ENCODE results near the gene PGAM1. TPM values are rescaled to one million over a fixed set of nuclear protein-coding genes. Genes with fewer than 3 reads are reported as not detected.

Gene PGAM1
- total and polyA plus RNA-seq, 2 of the 13 experiments (the other 11 are each of a cell fraction or from before 2014, with no cell fraction given), result 354 to 483 TPM

DNA sequence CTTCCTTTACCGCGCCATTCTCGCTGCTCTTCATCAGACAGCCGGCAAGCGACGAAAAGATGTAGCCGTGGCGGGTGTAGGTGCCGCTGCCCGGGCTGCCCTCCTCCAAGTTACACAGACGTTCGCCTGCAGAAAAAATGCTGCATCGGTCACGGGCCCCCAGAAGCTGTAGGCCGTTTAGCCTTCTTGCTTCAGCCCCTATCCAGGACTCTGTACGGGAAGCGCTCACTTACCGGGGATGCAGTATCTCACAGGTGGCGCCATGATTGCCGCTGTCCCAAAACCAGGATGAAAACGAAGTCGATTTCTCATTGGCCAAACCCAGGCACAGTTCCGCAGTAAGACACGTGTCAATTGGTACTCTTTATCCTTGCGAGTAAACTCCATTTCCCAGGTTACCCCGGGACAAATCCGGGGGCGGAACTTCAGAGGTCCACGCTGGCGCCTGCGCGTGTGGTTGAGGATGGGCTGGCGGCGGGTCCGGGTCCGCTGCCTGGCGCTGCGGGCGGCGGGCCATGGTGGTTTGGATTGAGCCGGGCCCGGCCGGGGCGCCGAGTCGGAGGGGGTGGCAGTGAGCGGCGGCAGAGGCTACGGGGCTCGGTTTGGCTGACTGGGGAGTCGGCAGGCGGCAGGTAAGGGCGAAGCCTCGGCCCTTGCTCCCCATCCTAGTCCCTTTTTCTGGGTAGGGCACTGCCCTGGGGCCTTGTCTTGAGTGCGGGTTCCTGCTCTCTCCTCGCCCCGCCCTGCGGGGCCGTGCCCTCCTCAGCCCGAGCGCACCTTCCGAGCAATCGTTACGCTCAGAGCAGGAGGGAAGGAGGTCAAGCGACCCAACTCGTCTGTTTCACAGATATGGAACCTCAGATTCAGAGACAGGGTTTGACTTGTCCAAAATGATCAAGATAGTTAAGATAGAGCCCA is 20.0 kb downstream of the PGAM1 start, which contains the start of the genes EXOSC1 and ZDHHC16 (continued):
- TF ChIP-seq ZNF329 (CRISPR knock-in tag; IDR thresholded peaks at IDR 0.05; ENCODE audit: low read depth), result no peak
- no peak for TF ChIP-seq NONO (IDR thresholded peaks at IDR 0.05)
- TF ChIP-seq NONO (CRISPR knock-in tag; conservative IDR thresholded peaks at IDR 0.05), result peak; percentile 74
- TF ChIP-seq, protein P1, sequence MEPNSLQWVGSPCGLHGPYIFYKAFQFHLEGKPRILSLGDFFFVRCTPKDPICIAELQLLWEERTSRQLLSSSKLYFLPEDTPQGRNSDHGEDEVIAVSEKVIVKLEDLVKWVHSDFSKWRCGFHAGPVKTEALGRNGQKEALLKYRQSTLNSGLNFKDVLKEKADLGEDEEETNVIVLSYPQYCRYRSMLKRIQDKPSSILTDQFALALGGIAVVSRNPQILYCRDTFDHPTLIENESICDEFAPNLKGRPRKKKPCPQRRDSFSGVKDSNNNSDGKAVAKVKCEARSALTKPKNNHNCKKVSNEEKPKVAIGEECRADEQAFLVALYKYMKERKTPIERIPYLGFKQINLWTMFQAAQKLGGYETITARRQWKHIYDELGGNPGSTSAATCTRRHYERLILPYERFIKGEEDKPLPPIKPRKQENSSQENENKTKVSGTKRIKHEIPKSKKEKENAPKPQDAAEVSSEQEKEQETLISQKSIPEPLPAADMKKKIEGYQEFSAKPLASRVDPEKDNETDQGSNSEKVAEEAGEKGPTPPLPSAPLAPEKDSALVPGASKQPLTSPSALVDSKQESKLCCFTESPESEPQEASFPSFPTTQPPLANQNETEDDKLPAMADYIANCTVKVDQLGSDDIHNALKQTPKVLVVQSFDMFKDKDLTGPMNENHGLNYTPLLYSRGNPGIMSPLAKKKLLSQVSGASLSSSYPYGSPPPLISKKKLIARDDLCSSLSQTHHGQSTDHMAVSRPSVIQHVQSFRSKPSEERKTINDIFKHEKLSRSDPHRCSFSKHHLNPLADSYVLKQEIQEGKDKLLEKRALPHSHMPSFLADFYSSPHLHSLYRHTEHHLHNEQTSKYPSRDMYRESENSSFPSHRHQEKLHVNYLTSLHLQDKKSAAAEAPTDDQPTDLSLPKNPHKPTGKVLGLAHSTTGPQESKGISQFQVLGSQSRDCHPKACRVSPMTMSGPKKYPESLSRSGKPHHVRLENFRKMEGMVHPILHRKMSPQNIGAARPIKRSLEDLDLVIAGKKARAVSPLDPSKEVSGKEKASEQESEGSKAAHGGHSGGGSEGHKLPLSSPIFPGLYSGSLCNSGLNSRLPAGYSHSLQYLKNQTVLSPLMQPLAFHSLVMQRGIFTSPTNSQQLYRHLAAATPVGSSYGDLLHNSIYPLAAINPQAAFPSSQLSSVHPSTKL (CRISPR knock-in tag; IDR thresholded peaks at IDR 0.05), result peak; percentile 36
- TF ChIP-seq, protein P2, sequence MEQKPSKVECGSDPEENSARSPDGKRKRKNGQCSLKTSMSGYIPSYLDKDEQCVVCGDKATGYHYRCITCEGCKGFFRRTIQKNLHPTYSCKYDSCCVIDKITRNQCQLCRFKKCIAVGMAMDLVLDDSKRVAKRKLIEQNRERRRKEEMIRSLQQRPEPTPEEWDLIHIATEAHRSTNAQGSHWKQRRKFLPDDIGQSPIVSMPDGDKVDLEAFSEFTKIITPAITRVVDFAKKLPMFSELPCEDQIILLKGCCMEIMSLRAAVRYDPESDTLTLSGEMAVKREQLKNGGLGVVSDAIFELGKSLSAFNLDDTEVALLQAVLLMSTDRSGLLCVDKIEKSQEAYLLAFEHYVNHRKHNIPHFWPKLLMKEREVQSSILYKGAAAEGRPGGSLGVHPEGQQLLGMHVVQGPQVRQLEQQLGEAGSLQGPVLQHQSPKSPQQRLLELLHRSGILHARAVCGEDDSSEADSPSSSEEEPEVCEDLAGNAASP (CRISPR knock-in tag; IDR thresholded peaks at IDR 0.05; ENCODE audit: borderline replicate concordance), result peak; percentile 64; the same call in 1 of the 2 replicates
- TF ChIP-seq MEIS2 (CRISPR knock-in tag; IDR thresholded peaks at IDR 0.05), result peak; percentile 29; the same call in 1 of the 2 replicates
- 0 out of 2 replicates have a peak, but pooled peaks have one; percentile 42 for TF ChIP-seq GTF3A (CRISPR knock-in tag; conservative IDR thresholded peaks at IDR 0.05)
- TF ChIP-seq ZSCAN12 (CRISPR knock-in tag; IDR thresholded peaks at IDR 0.05), result no peak
- TF ChIP-seq, protein P3, sequence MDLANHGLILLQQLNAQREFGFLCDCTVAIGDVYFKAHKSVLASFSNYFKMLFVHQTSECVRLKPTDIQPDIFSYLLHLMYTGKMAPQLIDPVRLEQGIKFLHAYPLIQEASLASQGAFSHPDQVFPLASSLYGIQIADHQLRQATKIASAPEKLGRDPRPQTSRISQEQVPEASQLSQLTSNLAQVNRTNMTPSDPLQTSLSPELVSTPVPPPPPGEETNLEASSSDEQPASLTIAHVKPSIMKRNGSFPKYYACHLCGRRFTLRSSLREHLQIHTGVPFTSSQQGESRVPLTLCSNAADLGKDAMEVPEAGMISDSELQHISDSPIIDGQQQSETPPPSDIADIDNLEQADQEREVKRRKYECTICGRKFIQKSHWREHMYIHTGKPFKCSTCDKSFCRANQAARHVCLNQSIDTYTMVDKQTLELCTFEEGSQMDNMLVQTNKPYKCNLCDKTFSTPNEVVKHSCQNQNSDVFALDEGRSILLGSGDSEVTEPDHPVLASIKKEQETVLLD (CRISPR knock-in tag; IDR thresholded peaks at IDR 0.05; ENCODE audit: low read depth), result no peak
- TF ChIP-seq RCOR2 (CRISPR knock-in tag; IDR thresholded peaks at IDR 0.05), result no peak
- no peak; the same call in 1 of the 2 replicates for TF ChIP-seq ZNF232 (CRISPR knock-in tag; IDR thresholded peaks at IDR 0.05; ENCODE audit: borderline replicate concordance)
- 0 out of 2 replicates have a peak, but pooled peaks have one; percentile 33 for TF ChIP-seq MED13 (CRISPR knock-in tag; IDR thresholded peaks at IDR 0.05)
- no peak for TF ChIP-seq EHMT2 (IDR thresholded peaks at IDR 0.05; ENCODE audit: borderline replicate concordance, low read depth, low read length)
- TF ChIP-seq, protein P4, sequence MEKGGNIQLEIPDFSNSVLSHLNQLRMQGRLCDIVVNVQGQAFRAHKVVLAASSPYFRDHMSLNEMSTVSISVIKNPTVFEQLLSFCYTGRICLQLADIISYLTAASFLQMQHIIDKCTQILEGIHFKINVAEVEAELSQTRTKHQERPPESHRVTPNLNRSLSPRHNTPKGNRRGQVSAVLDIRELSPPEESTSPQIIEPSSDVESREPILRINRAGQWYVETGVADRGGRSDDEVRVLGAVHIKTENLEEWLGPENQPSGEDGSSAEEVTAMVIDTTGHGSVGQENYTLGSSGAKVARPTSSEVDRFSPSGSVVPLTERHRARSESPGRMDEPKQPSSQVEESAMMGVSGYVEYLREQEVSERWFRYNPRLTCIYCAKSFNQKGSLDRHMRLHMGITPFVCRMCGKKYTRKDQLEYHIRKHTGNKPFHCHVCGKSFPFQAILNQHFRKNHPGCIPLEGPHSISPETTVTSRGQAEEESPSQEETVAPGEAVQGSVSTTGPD (CRISPR knock-in tag; IDR thresholded peaks at IDR 0.05), result no peak
- TF ChIP-seq MIER3 (CRISPR knock-in tag; IDR thresholded peaks at IDR 0.05; ENCODE audit: borderline replicate concordance), result no peak; the same call in 1 of the 2 replicates
- TF ChIP-seq ZNF644 (CRISPR knock-in tag; IDR thresholded peaks at IDR 0.05; ENCODE audit: low read depth), result no peak
- TF ChIP-seq, protein P5, sequence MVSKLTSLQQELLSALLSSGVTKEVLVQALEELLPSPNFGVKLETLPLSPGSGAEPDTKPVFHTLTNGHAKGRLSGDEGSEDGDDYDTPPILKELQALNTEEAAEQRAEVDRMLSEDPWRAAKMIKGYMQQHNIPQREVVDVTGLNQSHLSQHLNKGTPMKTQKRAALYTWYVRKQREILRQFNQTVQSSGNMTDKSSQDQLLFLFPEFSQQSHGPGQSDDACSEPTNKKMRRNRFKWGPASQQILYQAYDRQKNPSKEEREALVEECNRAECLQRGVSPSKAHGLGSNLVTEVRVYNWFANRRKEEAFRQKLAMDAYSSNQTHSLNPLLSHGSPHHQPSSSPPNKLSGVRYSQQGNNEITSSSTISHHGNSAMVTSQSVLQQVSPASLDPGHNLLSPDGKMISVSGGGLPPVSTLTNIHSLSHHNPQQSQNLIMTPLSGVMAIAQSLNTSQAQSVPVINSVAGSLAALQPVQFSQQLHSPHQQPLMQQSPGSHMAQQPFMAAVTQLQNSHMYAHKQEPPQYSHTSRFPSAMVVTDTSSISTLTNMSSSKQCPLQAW (CRISPR knock-in tag; IDR thresholded peaks at IDR 0.05), result 0 out of 2 replicates have a peak, but pooled peaks have one; percentile 33
- peak; percentile 83 for TF ChIP-seq KDM2A (CRISPR knock-in tag; IDR thresholded peaks at IDR 0.05; ENCODE audit: borderline replicate concordance, low read depth)
- TF ChIP-seq SAP130 (CRISPR knock-in tag; IDR thresholded peaks at IDR 0.05; ENCODE audit: low read depth), result peak; percentile 88

All from HepG2 (cell line).